Neural progenitor cell (in vitro differentiated cells): Measurements from ENCODE around the gene NQO2.

ENCODE experiments used
- EZH2 ChIP-seq: fragments of 200-600 bp; sonication (generic); IDR thresholded peaks from 2 replicates; pipeline ENCODE4 v1.6.1; 2017; ENCODE audit warnings: antibody characterized with exemption, mild to moderate bottlenecking, moderate library complexity
- EZH2phosphoT487 ChIP-seq: fragments of 200-600 bp; sonication (generic); IDR thresholded peaks from 2 replicates; pipeline ENCODE4 v1.6.1; 2017; ENCODE audit warnings: antibody characterized with exemption
- TF ChIP-seq, protein P1 (sequence below): fragments of 200-600 bp; sonication (generic); IDR thresholded peaks from 2 replicates; pipeline ENCODE4 v1.5.1; 2017; ENCODE audit warnings: antibody characterized with exemption, mild to moderate bottlenecking

DNA sequence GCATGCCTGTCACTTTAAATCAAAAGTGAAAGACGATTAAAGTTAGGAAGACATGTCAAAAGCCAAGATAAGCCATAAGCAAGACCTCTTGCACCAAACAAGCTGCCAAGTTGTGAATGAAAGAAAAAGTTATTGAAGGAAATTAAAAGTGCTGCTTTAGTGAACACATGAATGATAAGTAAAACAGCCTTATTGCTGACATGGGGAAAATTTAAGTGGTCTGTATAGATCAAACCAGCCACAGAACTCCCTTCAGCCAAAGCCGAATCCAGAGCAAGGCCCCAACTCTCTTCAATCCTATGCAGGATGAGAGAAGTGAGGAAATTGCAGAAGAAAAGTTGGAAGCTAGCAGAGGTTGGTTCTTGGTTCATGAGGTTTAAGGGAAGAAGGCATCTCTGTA, 59.3 kb downstream of the NQO2 start:
- TF ChIP-seq, protein P1, sequence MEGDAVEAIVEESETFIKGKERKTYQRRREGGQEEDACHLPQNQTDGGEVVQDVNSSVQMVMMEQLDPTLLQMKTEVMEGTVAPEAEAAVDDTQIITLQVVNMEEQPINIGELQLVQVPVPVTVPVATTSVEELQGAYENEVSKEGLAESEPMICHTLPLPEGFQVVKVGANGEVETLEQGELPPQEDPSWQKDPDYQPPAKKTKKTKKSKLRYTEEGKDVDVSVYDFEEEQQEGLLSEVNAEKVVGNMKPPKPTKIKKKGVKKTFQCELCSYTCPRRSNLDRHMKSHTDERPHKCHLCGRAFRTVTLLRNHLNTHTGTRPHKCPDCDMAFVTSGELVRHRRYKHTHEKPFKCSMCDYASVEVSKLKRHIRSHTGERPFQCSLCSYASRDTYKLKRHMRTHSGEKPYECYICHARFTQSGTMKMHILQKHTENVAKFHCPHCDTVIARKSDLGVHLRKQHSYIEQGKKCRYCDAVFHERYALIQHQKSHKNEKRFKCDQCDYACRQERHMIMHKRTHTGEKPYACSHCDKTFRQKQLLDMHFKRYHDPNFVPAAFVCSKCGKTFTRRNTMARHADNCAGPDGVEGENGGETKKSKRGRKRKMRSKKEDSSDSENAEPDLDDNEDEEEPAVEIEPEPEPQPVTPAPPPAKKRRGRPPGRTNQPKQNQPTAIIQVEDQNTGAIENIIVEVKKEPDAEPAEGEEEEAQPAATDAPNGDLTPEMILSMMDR, result no peak
- TF ChIP-seq EZH2, result no peak
- TF ChIP-seq EZH2phosphoT487, result no peak
